Stimulated activated naive CD8-positive, alpha-beta T cell treated with anti-CD3 and anti-CD28 coated beads, Interleukin-15, Interleukin-2, amounts not matched to agents 100 ng/mL and 50 ng/mL, for 24 hours (primary cell): ENCODE results near the gene ADAM11.
"Not testable (repeated sequence)": the region's sequence is repeated elsewhere in the genome, so short reads cannot be mapped to it uniquely, and the experiment has no call there.

ENCODE experiments used
- H3K27ac Mint-ChIP-seq: one replicate; pipeline ENCODE4 v1.8.0; 2021; ENCODE audit warnings: mild to moderate bottlenecking, mixed read lengths
- H3K27me3 Mint-ChIP-seq: one replicate; pipeline ENCODE4 v1.8.0; 2021; ENCODE audit warnings: mixed read lengths
- H3K36me3 Mint-ChIP-seq: one replicate; pipeline ENCODE4 v1.8.0; 2021; ENCODE audit warnings: low read depth, mixed read lengths
- H3K4me1 Mint-ChIP-seq: one replicate; pipeline ENCODE4 v1.8.0; 2021; ENCODE audit warnings: low read depth, mixed read lengths
- H3K4me3 Mint-ChIP-seq: one replicate; pipeline ENCODE4 v1.8.0; 2021; ENCODE audit warnings: mild to moderate bottlenecking, mixed read lengths
- H3K9me3 Mint-ChIP-seq: one replicate; pipeline ENCODE4 v1.8.0; 2021; ENCODE audit warnings: mixed read lengths

ADAM11 gene

GRCh38 chr17:44793885-44794842 lies 35.4 kb downstream of the ADAM11 start:
- peaks cover 11% of the 10 kb centered on the region for H3K4me1 Mint-ChIP-seq
- H3K4me3 Mint-ChIP-seq = no peak overlapping the region
- H3K9me3 Mint-ChIP-seq = no peaks in the 10 kb centered on the region
- H3K27ac Mint-ChIP-seq = no peak overlapping the region
- H3K27me3 Mint-ChIP-seq = no peaks in the 10 kb centered on the region
- no peaks in the 10 kb centered on the region for H3K36me3 Mint-ChIP-seq

GRCh38 chr17:44794851-44795413 lies 36.1 kb downstream of the ADAM11 start:
- H3K4me3 Mint-ChIP-seq = no peak overlapping the region
- H3K27me3 Mint-ChIP-seq = no peaks in the 10 kb centered on the region
- H3K9me3 Mint-ChIP-seq = no peaks in the 10 kb centered on the region
- peak overlapping the region; percentile 66 for H3K27ac Mint-ChIP-seq
- H3K4me1 Mint-ChIP-seq = peaks cover 11% of the 10 kb centered on the region
- H3K36me3 Mint-ChIP-seq = no peaks in the 10 kb centered on the region

- H3K4me1 Mint-ChIP-seq = peaks cover 11% of the 10 kb centered on the region
- H3K4me3 Mint-ChIP-seq = no peak overlapping the region
- H3K36me3 Mint-ChIP-seq = no peaks in the 10 kb centered on the region
- no peak overlapping the region for H3K27ac Mint-ChIP-seq
- H3K27me3 Mint-ChIP-seq = no peaks in the 10 kb centered on the region
- H3K9me3 Mint-ChIP-seq = no peaks in the 10 kb centered on the region
Measured at GRCh38 chr17:44795421-44795820, 36.6 kb downstream of the ADAM11 start.

- Mint-ChIP-seq H3K27ac (no peak overlapping the region), H3K27me3 (no peaks in the 10 kb centered on the region), H3K4me1 (peaks cover 11% of the 10 kb centered on the region), H3K9me3 (no peaks in the 10 kb centered on the region), H3K4me3 (no peak overlapping the region), H3K36me3 (no peaks in the 10 kb centered on the region)
Measured at GRCh38 chr17:44795928-44796327, 37.1 kb downstream of the ADAM11 start.

GRCh38 chr17:44796731-44797130 lies 37.9 kb downstream of the ADAM11 start:
- Mint-ChIP-seq H3K36me3 (no peaks in the 10 kb centered on the region), H3K4me1 (peaks cover 11% of the 10 kb centered on the region), H3K4me3 (no peak overlapping the region), H3K9me3 (no peaks in the 10 kb centered on the region), H3K27me3 (no peaks in the 10 kb centered on the region), H3K27ac (no peak overlapping the region)

GRCh38 chr17:44797802-44798201 lies 39.0 kb downstream of the ADAM11 start:
- Mint-ChIP-seq H3K4me3 (no peak overlapping the region), H3K36me3 (no peaks in the 10 kb centered on the region), H3K27ac (no peak overlapping the region), H3K9me3 (no peaks in the 10 kb centered on the region), H3K27me3 (no peaks in the 10 kb centered on the region), H3K4me1 (peaks cover 11% of the 10 kb centered on the region)

GRCh38 chr17:44798356-44798755 lies 39.6 kb downstream of the ADAM11 start:
- Mint-ChIP-seq H3K36me3 (no peaks in the 10 kb centered on the region), H3K4me3 (no peak overlapping the region), H3K4me1 (peaks cover 11% of the 10 kb centered on the region), H3K27me3 (no peaks in the 10 kb centered on the region), H3K9me3 (no peaks in the 10 kb centered on the region), H3K27ac (no peak overlapping the region)

- H3K27me3 Mint-ChIP-seq = no peaks in the 10 kb centered on the region
- H3K36me3 Mint-ChIP-seq = peaks cover 9% of the 10 kb centered on the region
- H3K4me1 Mint-ChIP-seq = no peaks in the 10 kb centered on the region
- H3K9me3 Mint-ChIP-seq = no peaks in the 10 kb centered on the region
- no peak overlapping the region for H3K27ac Mint-ChIP-seq
- no peak overlapping the region for H3K4me3 Mint-ChIP-seq
Measured at GRCh38 chr17:44801880-44802279, 43.1 kb downstream of the ADAM11 start.

- Mint-ChIP-seq H3K27me3 (no peaks in the 10 kb centered on the region), H3K4me3 (no peak overlapping the region), H3K36me3 (peaks cover 9% of the 10 kb centered on the region), H3K9me3 (no peaks in the 10 kb centered on the region), H3K4me1 (no peaks in the 10 kb centered on the region), H3K27ac (no peak overlapping the region)
Measured at GRCh38 chr17:44804302-44805089, 45.7 kb downstream of the ADAM11 start.

- H3K27ac Mint-ChIP-seq = no peak overlapping the region
- H3K27me3 Mint-ChIP-seq = no peaks in the 10 kb centered on the region
- no peaks in the 10 kb centered on the region for H3K9me3 Mint-ChIP-seq
- no peak overlapping the region for H3K4me3 Mint-ChIP-seq
- no peaks in the 10 kb centered on the region for H3K4me1 Mint-ChIP-seq
- peaks cover 9% of the 10 kb centered on the region for H3K36me3 Mint-ChIP-seq
Measured at GRCh38 chr17:44807093-44807816, 48.5 kb downstream of the ADAM11 start.

GRCh38 chr17:44807817-44808155 lies 49.0 kb downstream of the ADAM11 start:
- no peak overlapping the region for H3K4me3 Mint-ChIP-seq

GRCh38 chr17:44808156-44808555 lies 49.4 kb downstream of the ADAM11 start:
- H3K4me1 Mint-ChIP-seq = no peaks in the 10 kb centered on the region
- no peaks in the 10 kb centered on the region for H3K27me3 Mint-ChIP-seq
- H3K4me3 Mint-ChIP-seq = no peak overlapping the region
- peaks cover 9% of the 10 kb centered on the region for H3K36me3 Mint-ChIP-seq
- no peak overlapping the region for H3K27ac Mint-ChIP-seq
- no peaks in the 10 kb centered on the region for H3K9me3 Mint-ChIP-seq

More at GRCh38 chr17:44807817-44808155, 49.0 kb downstream of the ADAM11 start:
- no peaks in the 10 kb centered on the region for H3K27me3 Mint-ChIP-seq
- no peaks in the 10 kb centered on the region for H3K9me3 Mint-ChIP-seq
- peaks cover 9% of the 10 kb centered on the region for H3K36me3 Mint-ChIP-seq
- H3K4me1 Mint-ChIP-seq = no peaks in the 10 kb centered on the region
- H3K27ac Mint-ChIP-seq = no peak overlapping the region

- not testable (repeated sequence) for H3K27ac Mint-ChIP-seq, H3K9me3 Mint-ChIP-seq, H3K4me1 Mint-ChIP-seq, H3K36me3 Mint-ChIP-seq, H3K27me3 Mint-ChIP-seq, H3K4me3 Mint-ChIP-seq
Measured at GRCh38 chr17:44808656-44809388, 50.0 kb downstream of the ADAM11 start.

GRCh38 chr17:44812263-44812662 lies 53.5 kb downstream of the ADAM11 start:
- Mint-ChIP-seq H3K4me1 (no peaks in the 10 kb centered on the region), H3K27ac (no peak overlapping the region), H3K9me3 (no peaks in the 10 kb centered on the region), H3K27me3 (no peaks in the 10 kb centered on the region), H3K36me3 (no peaks in the 10 kb centered on the region), H3K4me3 (no peak overlapping the region)
